Measurements from ENCODE around the gene PIP5K1C.

DNA sequence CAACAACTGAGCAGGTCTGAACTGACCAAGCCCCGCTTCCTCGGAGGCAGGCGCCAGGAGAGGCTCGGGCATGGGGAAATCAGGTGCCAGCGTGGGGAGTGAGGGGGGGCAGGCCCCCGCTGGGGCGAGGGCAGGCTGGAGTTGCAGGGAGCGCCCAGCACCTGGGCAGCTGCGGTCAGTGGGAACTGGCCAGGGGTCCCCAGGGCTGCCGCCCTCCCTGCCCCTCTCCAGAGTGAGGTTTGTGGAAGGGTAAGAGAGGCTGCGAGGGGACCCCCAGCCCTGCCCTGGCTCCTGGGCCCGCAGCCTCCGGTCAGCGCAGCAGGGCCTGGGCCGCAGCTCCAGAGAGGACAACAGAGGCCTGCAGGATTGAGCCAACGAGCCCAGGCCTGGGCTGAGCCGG, 32.5 kb downstream of the PIP5K1C start:
- TF ChIP-seq, protein P1, sequence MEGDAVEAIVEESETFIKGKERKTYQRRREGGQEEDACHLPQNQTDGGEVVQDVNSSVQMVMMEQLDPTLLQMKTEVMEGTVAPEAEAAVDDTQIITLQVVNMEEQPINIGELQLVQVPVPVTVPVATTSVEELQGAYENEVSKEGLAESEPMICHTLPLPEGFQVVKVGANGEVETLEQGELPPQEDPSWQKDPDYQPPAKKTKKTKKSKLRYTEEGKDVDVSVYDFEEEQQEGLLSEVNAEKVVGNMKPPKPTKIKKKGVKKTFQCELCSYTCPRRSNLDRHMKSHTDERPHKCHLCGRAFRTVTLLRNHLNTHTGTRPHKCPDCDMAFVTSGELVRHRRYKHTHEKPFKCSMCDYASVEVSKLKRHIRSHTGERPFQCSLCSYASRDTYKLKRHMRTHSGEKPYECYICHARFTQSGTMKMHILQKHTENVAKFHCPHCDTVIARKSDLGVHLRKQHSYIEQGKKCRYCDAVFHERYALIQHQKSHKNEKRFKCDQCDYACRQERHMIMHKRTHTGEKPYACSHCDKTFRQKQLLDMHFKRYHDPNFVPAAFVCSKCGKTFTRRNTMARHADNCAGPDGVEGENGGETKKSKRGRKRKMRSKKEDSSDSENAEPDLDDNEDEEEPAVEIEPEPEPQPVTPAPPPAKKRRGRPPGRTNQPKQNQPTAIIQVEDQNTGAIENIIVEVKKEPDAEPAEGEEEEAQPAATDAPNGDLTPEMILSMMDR (IDR thresholded peaks at IDR 0.05): no peak
- no peak for TF ChIP-seq EZH2 (IDR thresholded peaks at IDR 0.05; ENCODE audit: borderline replicate concordance, insufficient read depth, low read depth, low read length, poor library complexity, severe bottlenecking)

Measured in B cell (primary cell).